IPS DF 4.7 (cell line): Measurements from ENCODE around the gene C1QTNF12.

Experiments
- DNase-seq: peaks from one replicate; pipeline ENCODE4 v3.0.0-alpha.2; 2013; ENCODE audit warnings: low spot score; ENCODE audit errors: extremely low read depth

Gene C1QTNF12

GRCh38 chr1:1229770-1230169 lies 16.8 kb downstream of the C1QTNF12 start:
- DNase-seq: no peak

- no peak for DNase-seq
Observed at GRCh38 chr1:1228596-1229321, 17.8 kb downstream of the C1QTNF12 start.

- no peak for DNase-seq
Observed at GRCh38 chr1:1228187-1228586, 18.3 kb downstream of the C1QTNF12 start.

GRCh38 chr1:1227386-1227785 lies 19.1 kb downstream of the C1QTNF12 start:
- DNase-seq: no peak

GRCh38 chr1:1226566-1227362 lies 19.8 kb downstream of the C1QTNF12 start:
- no peak for DNase-seq

GRCh38 chr1:1225913-1226312 lies 20.6 kb downstream of the C1QTNF12 start:
- no peak for DNase-seq

- no peak for DNase-seq
Observed at GRCh38 chr1:1225238-1225845, 21.2 kb downstream of the C1QTNF12 start.

- no peak for DNase-seq
Observed at GRCh38 chr1:1223891-1224290, 22.6 kb downstream of the C1QTNF12 start.

- no peak for DNase-seq
Observed at GRCh38 chr1:1223321-1223720, 23.2 kb downstream of the C1QTNF12 start.

- DNase-seq: no peak
Observed at GRCh38 chr1:1222575-1223225, 23.8 kb downstream of the C1QTNF12 start.

- DNase-seq: no peak
Observed at GRCh38 chr1:1221887-1222574, 24.5 kb downstream of the C1QTNF12 start.

- DNase-seq: no peak
Observed at GRCh38 chr1:1220197-1220596, 26.3 kb downstream of the C1QTNF12 start.

GRCh38 chr1:1219341-1219740 lies 27.2 kb downstream of the C1QTNF12 start:
- DNase-seq: no peak

GRCh38 chr1:1218524-1219200 lies 27.9 kb downstream of the C1QTNF12 start:
- DNase-seq: no peak

GRCh38 chr1:1217621-1218523 lies 28.6 kb downstream of the C1QTNF12 start:
- DNase-seq: no peak

- no peak for DNase-seq
Observed at GRCh38 chr1:1216770-1217620, 29.5 kb downstream of the C1QTNF12 start.

- DNase-seq: no peak
Observed at GRCh38 chr1:1215881-1216605, 30.5 kb downstream of the C1QTNF12 start.

GRCh38 chr1:1215080-1215676 lies 31.3 kb downstream of the C1QTNF12 start:
- no peak for DNase-seq
